Measurements from ENCODE around the gene CTNND2. TPM values are rescaled to one million over a fixed set of nuclear protein-coding genes. Genes with fewer than 3 reads are reported as not detected.

Gene CTNND2
- total and polyA plus RNA-seq, 9 of the 15 experiments (the other 6 are each of a cell fraction or from before 2014, with no cell fraction given): 0.03 to 0.35 TPM; not detected in 7

DNA sequence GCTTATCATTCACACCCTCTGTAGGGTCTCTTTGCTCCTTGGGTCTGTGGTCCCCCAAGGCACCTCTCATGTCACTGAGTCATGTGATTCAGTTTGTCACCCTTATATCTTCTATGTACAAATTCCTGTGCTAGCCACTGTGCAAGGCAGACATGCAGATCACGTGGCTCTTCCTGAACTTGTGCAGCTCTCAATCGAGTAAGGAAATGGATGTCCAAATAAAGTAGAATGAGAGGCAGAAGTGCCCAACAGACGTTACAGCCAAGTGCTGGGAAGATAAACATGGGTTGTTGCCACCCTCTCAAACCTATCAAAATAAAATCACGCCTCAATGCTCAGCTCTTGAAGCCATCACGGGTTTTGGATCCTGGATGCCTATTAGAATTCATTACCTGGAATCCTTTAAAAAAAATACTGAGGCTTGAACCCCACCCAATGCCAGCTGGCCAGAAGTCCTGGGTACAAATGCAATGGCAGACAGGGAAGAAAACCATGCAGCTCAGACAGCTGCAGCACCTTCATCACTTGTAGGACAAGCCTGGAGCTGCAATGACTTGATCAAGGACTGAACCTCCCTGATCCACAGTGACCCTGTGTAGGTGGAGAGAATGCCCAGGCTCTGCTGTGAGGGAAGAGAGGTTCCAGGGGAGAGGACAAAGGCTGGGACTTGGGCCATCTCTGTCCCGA lies 914.5 kb downstream of the CTNND2 start (continued):
- TF ChIP-seq, protein P1, sequence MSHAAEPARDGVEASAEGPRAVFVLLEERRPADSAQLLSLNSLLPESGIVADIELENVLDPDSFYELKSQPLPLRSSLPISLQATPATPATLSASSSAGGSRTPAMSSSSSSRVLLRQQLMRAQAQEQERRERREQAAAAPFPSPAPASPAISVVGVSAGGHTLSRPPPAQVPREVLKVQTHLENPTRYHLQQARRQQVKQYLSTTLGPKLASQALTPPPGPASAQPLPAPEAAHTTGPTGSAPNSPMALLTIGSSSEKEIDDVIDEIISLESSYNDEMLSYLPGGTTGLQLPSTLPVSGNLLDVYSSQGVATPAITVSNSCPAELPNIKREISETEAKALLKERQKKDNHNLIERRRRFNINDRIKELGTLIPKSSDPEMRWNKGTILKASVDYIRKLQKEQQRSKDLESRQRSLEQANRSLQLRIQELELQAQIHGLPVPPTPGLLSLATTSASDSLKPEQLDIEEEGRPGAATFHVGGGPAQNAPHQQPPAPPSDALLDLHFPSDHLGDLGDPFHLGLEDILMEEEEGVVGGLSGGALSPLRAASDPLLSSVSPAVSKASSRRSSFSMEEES (CRISPR knock-in tag; IDR thresholded peaks at IDR 0.05): peak; percentile 75
- TF ChIP-seq RBM14 (IDR thresholded peaks at IDR 0.05; ENCODE audit: borderline replicate concordance, insufficient read depth, low read depth, low read length) (no peak), ETS2 (tag; IDR thresholded peaks at IDR 0.05; ENCODE audit: borderline replicate concordance, poor library complexity, severe bottlenecking) (no peak)
- TF ChIP-seq, protein P2, sequence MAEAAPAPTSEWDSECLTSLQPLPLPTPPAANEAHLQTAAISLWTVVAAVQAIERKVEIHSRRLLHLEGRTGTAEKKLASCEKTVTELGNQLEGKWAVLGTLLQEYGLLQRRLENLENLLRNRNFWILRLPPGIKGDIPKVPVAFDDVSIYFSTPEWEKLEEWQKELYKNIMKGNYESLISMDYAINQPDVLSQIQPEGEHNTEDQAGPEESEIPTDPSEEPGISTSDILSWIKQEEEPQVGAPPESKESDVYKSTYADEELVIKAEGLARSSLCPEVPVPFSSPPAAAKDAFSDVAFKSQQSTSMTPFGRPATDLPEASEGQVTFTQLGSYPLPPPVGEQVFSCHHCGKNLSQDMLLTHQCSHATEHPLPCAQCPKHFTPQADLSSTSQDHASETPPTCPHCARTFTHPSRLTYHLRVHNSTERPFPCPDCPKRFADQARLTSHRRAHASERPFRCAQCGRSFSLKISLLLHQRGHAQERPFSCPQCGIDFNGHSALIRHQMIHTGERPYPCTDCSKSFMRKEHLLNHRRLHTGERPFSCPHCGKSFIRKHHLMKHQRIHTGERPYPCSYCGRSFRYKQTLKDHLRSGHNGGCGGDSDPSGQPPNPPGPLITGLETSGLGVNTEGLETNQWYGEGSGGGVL (CRISPR knock-in tag; IDR thresholded peaks at IDR 0.05): no peak

DNA sequence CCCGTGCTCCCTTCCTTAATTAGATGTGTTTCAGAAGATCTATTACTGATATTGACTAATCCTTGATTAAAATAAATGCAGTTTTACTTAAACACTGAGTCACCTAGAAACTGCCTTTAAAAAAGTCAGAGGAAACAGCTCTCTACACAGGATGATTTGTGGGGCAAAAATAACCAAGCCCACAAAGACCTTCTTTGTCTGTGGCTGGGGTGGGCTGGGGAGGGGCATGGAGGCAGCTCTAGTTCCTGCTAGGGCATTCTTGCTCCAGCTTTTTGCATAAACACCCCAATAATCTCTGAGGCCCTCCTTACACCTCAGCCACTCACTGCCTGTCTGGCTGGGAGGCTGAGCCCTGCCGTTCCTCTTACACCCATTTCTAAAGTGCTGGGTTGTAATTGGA lies 915.6 kb downstream of the CTNND2 start:
- no peak overlapping the region for H3K4me2 ChIP-seq (ENCODE audit: insufficient read depth, low read length)
- no TSS peak for BruUV-seq (replicated peaks)
- no peaks in the 10 kb centered on the region for H3K36me3 ChIP-seq (ENCODE audit: control insufficient read depth, insufficient read depth, low read length)
- ATAC-seq (no peak), DNase-seq (ENCODE audit: extremely low read depth in 1 of 4, low spot score in 3 of 4) (no peak), FAIRE-seq (no peak)
- peaks cover 4% of the 10 kb centered on the region; the same call in 1 of the 2 replicates for H4K20me1 ChIP-seq (replicated peaks; ENCODE audit: control insufficient read depth, insufficient read depth, low read length)
- CTCF ChIA-PET (ENCODE audit: low intra/inter-chr PET ratio): interaction anchor here (1.3 kb wide), 1 partner anchor 194 kb away, joined by 4 read pairs; no protein-coding TSS in a partner anchor
- H3K79me2 ChIP-seq (ENCODE audit: control insufficient read depth, insufficient read depth, low read length): no peaks in the 10 kb centered on the region
- no peaks in the 10 kb centered on the region for H3K9me3 ChIP-seq (replicated peaks; ENCODE audit: control insufficient read depth, insufficient read depth, low read depth, low read length)
- WGBS (ENCODE audit: insufficient coverage, low coverage, missing lambda C conversion rate): 0% methylated on average over 2 of the region's 2 CpGs
- in situ Hi-C loops (cut with MboI) (no loop called here), intact Hi-C loops (cut with micrococcal nuclease) (loop anchor here (10.0 kb wide), 1 partner anchor 294 kb away; no protein-coding TSS in a partner anchor)
- no peaks in the 10 kb centered on the region for H3K9me1 ChIP-seq (ENCODE audit: control insufficient read depth, insufficient read depth, low read length)
- POLR2A ChIA-PET: no interaction called here
- no peak overlapping the region for H3K27ac ChIP-seq (ENCODE audit: extremely low read depth, low read depth, low read length)
- no peak overlapping the region for H3K9ac ChIP-seq (ENCODE audit: insufficient read depth in 1 of 2, low read depth in 2 of 2, low read length in 2 of 2)
- TF ChIP-seq ELF1 (tag; IDR thresholded peaks at IDR 0.05): no peak
- H3K4me3 ChIP-seq: no peak overlapping the region
- H3K4me1 ChIP-seq (replicated peaks in 1 of 2; ENCODE audit: control insufficient read depth in 2 of 2, insufficient read depth in 2 of 2, low read length in 2 of 2): no peaks in the 10 kb centered on the region
- H2AFZ ChIP-seq (ENCODE audit: low read depth, low read length): no peak overlapping the region
- H3K27me3 ChIP-seq (ENCODE audit: control insufficient read depth in 2 of 2, insufficient read depth in 2 of 2, low read length in 2 of 2): peaks cover 19 to 29% of the 10 kb centered on the region in 2 experiments

Measured in K562 (cell line).